Stimulated activated CD4-positive, alpha-beta T cell treated with anti-CD3 and anti-CD28 coated beads, TNF-alpha, amount 100 ng/mL, for 48 hours (primary cell): ENCODE results near the gene FBXO30.
A peak's percentile ranks its signal among the peaks of the same experiment; 100 is the strongest.

Experiments
- DNase-seq, 3 donors: peaks; one replicate each; pipeline ENCODE4 v3.0.0-alpha.2; 2020; ENCODE audit warnings: low read depth in 3 of 3

Gene FBXO30

DNA sequence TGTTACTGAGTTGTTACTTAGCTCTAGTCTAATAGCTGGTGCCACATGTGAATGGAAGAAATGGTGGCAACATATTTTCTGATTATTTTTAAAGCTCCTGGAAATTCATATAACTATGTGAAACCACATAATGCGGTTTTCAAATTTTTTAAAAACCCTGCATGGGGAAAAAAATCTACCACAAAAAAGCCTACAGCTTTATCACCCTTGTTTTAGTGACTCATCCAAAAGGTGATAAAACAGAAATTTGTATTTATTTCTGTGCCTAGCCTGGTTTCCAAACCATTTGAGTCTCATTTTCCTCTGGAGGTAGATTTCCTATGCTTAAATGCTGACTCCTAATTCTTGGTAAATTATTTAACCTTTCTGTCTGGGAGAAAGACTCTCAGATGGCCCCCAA is 5.4 kb upstream of the FBXO30 start:
- DNase-seq: no peak

DNA sequence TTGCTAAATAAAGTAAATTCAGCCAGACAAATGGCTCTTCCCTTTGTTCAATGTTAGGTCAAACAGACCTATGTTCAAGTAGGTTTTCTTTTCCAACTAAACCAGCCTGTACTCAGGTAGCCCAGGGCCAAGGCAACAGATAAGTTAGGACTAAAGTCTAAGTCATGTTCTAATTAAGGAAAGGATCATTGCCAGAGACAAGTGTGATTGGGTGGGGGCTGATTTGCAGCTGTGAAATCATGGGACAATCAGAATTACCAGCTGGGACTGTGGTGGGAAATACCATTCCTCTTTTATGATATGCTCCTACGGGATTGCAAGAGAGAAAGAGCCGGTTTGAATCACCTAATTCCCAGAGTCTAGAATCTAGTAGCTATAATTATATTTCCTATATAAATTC is 4.2 kb upstream of the FBXO30 start:
- no peak for DNase-seq

DNA sequence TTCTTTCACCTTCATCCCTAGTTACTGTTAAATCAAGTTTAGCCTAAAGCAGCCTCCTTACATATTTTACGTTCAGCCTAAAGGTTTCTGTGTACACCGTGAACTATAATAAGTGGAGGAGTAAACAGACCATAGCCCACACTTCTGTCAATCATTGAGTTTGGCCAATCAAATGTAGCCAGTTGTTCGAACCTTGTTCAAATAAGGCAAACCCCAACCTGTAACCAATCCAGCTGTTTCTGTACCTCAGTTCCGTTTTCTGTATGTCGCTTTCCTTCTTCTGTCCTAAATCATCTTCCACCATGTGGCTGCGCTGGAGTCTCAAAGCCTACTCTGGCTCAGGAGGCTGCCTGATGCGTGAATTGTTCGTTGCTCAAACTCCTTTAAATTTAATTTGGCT is 1.8 kb upstream of the FBXO30 start:
- DNase-seq: no peak

DNA sequence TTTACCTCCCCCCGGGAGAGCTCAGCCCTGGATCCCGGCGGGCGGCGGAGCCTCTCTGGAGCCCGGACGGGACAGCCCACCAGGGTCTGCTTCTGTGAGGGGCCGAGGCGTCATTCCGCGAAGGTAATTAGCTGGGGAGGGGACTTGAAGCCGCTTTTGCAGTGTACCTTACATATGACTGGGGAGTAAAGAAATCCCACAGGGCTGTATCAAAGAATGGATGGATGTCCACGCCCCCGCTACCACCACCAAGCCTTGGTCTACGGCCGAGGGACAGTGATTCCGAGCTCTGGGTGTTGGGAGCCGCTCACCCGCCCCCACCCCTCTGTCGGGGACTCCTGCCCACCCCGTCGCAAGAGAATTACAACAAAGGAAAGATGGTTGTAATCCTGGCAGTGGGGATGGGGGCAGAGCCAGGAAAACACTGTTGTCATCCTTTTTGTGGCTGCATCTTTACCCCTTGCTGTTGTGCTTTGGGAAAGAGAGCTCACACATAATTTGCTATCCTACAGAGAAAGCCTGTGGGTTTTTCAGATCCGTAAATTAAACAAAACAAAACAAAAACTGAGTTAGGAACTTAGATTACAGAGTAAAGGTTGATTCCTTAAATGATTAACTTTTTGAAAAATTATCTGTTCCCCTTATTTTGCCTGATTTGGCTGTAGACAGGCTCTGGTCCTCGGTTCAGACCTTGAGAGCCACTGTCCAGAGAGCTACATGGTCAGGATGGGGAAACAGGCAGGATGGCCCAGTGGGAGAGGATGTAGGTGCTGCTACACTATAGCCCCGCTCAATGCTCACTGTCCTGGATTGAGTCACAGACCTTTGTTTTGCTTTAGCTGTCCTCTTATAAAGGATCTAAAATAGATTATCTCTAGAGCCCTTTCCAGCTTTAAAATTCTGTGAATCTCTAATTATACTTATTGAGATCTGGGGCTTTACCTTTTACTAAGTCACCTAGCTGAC is 997 bp upstream of the FBXO30 start:
- DNase-seq: peak in 1 of 3 donors; percentile 7

DNA sequence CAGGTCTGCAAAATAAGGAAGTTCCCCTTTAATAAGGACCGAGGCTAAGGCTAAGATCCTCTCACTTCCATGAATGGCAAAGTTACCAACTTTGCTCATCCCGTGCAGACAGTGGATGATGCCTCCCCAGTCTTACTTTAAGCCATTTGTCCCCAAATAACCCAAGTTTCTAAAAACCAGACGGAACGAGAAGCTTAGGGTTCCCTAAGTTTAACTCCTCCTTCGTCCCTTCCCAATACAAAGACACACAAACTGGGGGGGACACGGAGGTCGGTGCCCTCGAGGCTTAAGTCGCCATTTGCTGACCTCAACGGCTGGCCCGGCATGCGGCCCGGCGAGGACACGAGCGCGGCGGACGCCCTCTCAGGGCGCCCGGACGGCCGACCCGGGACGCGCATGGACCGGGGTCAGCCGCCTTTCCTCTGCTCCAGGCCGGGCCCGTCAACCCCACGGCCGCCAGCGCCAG is 527 bp downstream of the FBXO30 start:
- no peak for DNase-seq

DNA sequence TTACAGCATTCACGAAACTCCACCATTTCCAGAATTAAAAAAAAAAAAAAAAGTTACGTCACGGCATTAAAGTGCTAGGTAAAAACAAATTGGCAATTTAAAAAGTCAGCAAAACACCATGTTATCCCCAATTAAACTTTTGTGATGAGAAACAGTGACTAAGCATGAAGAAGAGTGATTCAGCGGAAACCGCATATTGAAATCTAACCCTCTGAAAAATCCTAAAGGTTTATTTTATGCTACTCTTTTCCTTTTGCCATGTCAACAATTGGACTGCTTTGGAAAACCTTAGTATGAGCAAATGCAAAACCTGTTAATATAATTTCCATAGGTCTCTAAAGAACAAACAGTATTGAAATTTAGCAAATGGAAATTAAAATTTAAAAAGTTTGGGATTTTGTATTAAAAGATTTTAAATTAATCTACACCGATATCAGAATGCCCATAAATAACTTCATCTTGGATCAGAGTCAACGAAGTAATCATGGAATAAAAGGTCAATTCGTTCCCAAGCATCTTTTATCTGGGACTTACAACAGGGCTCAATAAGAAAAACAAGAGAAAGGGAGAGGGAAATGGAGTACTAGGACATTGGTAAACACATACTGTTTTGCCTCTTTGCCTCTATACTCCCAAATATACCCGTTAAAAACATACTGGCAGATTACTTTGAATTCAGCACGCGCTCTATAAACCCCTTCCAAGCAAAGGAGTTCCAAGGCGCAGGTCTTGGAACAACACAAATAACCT is 1.1 kb downstream of the FBXO30 start:
- no peak for DNase-seq

DNA sequence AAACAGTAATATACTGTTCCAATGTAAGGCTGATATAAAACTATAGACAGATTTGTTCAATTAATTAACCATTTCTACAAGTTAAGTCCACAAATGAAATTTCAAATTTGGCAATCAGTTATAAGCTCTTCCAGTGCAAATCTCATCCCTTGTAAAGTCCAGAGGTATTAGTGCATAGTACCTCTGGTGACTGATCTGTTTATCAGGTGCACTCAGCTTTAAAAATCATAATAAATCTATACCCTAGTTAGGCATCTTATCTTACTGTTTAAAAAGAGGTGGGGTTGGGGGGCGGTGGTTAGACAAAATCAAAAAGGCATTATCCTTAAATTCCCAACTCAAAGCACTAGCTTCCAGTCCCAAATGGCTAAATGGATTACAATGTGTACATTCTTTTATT is 2.9 kb downstream of the FBXO30 start:
- no peak for DNase-seq

DNA sequence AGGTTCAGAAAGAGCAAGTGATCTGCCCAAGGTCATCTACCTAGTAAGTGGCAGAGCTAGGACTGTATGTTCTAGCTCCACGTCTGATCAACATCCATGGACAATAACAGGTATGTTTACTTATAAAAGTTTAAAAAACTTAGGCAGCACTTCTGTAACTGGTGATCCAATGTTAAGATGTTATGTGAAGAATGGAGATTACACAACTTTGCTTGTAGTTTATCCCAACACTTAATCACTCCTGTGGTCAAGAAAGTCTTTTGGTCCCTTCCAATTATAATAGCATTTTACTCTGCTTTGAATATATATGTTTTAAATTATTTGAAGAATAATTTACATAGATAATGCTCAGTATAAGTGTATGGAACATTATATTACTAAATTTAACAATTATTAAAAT is 4.8 kb downstream of the FBXO30 start:
- no peak for DNase-seq

DNA sequence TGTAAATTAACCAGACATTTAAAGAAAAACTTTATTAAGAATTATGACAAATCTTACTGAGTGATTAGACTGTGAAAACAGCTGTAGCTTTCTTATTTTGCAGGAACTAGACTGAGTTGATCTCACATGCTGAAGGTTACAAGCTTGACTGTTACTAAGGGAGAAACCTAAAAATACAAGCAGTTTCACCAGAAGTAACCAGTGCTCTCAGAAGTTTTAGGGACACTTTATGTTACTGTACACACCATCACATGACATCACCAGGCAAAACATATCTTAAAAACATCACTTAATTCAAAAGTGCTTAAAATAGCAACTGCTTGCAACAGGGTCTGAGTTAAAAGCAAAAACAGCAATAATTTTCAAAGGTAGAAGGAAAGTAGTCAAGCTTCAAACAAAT is 5.4 kb downstream of the FBXO30 start:
- DNase-seq: no peak

DNA sequence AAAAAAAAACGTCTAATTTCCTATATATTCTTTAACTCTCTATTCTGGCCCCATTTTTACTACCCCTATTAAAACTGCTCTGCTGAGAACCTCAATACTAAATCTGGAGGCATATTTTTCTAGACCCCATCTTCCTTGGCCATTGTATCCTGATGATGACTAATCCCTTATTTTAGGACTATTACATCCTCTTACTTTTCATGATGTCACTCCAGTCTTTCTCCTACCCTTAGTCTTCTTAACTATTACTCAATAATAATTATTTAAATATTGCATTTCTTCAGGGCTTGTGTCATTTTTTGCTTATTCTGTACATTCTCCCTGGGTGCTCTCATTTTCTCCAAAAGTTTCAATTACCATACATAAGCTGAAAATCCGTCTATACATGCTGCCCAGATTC is 6.4 kb downstream of the FBXO30 start:
- no peak for DNase-seq

DNA sequence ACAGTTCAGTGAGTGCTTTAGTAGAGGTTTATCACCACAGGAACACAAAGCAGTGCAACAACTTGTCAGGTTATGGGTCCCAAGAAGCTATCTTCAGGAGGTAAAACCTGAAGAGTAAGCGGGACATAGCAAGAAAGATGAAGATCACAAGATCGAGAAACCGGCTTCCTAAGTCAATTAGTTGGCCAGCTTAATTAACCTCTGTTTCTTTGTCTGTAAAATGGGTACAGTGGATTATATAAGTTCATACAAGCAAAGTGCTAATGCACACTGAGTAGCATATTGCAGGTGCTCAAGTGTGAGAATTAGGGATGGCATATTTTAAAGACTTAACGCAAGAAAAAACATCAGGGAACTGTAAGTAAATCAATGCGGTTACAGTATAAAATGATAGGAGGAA is 12.5 kb downstream of the FBXO30 start:
- no peak for DNase-seq

DNA sequence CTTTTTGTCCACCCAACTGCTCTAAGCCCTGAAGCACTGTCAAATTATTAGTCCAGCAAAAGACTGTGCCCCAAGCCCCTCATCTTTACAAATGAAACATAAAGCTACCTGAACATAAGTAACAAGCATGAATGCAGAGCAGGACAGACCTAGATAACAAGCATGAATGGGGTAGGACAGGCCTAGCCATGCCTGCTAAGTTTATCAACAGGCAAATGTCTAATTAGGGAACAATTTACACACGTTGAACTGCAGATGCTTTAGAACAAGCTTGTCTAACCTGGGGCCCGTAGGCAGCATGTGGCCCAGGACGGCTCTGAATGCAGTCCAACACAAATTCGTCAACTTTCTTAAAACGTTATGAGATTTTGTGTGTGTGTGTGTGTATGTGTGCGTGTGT is 13.6 kb downstream of the FBXO30 start:
- DNase-seq: no peak

DNA sequence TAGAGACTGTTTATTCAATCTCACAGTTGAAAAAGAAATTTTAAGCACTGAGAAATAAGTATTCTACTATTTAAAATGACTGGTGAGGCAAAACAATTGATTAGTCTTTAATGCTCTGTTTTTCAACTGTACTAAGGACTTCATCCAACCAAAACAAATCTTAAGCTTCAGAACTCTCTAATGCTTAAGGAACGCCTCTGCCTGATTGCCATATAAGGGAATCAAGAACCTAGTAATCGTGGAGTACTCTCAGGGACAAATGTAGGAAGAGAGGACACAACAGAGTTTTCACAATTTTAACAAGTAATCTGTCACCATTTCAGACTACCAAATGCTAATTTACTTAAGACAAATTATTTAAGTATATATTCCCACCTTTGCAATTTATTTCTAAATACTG is 16.1 kb downstream of the FBXO30 start:
- DNase-seq: no peak

DNA sequence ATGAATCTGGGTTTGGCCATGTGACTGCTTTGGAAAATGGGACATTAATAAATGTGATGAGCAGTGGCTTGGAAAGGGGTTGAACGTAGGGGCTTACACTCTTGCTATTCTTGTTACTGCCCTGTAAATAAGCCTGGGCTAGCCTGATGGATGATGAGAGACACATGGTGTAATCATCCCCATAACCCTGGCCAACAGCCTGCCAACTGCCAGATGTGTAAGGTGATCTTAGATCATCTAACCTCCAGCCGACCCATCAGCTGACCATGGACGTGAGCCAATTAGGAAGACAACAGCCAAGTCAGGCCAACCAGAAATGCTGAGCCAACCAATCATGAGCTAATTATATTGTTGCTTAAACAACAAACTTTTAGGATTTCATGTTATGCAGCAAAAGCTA is 25.2 kb downstream of the FBXO30 start:
- no peak for DNase-seq

DNA sequence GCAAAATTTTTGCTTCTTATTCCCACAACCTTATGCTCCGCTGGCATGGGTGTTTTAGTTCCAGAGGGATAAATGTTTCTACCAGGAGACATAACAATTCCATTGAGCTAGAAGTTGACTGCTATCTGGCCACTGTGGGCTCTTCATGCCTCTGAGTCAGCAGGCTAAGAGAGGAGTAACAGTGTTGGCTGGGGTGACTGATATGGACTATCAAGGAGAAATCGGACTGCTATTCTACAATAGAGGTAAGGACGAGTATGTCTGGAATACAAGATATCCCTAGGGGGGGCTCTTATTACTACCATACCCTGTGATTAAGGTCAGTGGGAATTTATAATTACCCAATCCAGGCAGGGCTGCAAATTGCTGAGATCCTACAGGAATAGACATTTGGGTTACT is 26.9 kb downstream of the FBXO30 start:
- DNase-seq: no peak

DNA sequence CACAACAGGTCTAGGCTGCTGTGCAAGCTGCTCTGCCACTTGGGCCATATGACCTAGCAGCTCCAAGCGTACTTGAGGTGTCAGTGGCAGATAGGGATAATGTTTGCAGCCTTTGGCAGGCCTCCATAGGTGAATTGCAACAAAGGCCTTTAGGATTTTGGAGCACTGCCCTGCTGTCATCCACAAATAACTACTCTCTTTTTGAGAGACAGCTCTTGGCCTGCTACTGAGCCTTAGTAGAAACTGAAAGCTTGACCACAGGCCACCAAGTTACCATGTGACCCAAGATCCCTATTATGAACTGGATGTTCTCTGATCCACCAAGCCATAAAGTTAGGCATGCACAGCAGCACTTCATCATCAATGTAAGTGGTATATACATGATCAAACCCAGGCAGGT is 29.9 kb downstream of the FBXO30 start:
- DNase-seq: no peak

DNA sequence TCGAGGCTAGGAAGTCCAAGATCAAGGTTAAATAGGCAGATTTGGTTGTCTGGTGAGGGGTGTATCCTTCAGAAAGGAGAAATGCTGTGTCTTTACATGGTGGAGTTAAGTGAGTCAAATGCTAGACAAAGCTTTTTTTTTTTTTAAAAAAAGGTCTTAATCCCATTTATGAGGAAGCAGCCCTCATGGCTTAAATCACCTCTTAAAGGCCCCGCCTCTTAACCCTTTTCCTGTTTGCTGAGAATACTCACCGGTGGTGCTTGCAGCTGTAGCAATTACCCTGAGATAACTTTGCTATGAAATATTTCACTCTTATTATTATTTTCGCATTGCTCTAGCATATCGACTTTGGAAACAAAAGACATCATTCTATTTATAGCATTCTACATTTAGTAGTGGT is 30.8 kb downstream of the FBXO30 start:
- no peak for DNase-seq

DNA sequence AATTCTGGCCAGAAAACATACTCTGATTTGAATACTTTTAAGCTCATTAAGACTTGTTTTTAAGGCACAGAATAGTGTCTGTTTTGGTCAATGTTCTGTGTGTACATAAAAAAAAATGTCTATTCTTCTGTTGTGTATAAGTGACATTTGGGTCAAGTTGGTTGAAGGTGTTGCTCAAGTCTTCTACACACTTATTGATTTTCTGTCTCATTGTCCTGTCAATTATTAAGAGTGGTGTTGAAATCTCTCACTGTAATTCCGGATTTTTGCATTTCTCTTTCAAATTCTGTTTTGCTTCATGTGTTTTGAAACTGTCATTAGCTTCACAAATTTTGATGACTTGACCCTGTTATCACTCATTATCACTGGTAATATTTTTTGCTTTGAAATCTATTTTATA is 41.7 kb downstream of the FBXO30 start:
- DNase-seq: no peak

DNA sequence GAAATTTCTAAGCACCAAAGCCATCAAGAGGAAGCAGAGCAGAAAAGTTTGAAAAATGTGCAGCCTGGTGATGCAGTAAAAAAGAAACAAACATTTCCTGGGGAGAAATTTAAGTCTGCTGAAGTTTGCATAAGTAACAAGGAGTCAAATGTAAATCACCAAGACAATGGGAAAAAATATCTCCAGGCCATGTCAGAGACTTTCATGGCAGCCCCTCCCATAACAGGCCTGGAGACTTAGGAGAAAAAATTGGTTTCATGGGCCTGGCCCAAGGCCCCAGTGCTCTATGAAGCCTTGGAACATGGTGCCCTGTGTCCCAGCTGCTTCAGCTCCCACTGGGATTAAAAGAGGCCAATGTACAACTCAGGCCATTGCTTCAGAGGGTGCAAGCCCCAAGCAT is 49.1 kb downstream of the FBXO30 start:
- DNase-seq: no peak

DNA sequence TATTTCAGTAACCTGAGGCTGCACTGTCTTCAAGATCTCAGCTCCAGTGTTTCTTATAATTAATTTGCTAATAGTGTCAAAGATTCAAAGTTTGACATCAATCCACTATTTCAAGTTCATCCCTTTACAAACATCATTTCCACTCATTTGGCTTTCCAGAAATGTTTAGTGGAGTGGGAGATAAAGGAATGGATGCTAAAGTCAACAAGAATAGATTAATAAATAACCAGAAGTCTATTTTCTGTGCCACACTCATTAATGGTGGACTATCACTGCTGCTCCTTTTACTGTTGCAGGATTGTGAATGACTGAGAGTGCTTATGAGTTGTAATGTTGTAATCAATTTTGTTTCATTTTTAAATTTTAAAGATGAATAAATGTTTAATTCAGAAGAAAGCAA is 50.9 kb downstream of the FBXO30 start:
- DNase-seq: no peak

DNA sequence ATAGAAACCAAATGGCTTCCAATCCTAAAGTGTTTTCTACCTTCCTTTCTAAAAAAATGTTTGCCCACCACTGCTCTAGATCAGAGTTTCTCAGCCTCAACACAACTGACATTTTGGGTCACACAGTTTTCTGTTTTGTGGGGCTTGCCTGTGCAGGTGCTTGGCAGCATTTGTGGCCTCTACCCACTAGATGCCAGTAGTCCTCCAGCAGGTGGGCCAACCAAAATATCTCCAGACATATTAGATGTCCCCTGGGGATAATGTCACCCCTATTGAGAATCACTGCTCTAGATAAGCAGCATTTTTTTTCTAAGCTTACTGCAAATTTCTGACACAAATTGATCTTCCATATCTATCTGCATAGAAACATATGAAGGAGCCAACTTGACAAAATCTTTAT is 53.0 kb downstream of the FBXO30 start:
- no peak for DNase-seq

DNA sequence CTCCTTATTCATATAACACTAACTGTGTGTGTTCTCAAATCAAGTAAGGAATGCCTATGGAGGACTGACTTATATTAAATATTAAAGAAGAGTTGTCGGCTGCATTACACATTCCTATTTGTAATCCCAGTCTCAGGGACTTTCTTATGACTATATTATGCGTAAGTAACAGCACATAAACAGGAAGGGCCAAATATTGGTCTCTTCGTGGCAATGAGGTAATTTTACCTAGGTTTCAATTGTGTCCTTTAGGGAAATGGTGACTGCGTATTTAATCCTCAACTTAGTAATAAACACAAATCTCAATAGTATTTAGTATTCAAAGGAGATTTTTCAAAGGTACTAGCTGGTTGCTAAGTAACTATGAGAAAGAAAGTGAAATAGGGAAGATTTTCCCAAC is 56.5 kb downstream of the FBXO30 start:
- no peak for DNase-seq

DNA sequence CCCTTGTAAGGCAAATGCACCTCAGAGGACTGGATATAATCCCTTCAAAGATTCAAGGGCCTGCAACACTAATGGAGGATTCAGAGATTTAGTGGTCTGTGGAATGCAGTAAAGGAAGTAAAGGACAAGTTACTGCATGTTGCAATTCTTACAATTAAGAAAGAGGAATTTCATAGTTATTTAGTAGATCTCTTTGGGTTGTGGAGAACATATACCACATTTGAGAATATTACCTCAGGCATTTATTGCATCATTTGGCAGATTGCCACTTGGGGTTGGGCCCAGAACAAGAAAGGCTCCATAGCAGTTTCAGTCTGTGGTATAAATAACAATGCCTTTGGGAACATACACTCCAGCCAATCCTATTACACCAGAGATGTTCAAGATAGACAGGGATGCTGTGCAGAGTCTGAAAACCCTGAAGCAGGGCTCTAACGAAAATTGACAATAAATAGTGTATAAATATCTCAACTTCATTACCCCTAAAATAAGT is 58.4 kb downstream of the FBXO30 start:
- DNase-seq: no peak
